Activated CD4-positive, alpha-beta T cell treated with anti-CD3 and anti-CD28 coated beads, Interleukin-2, Interleukin-6, amounts not matched to agents 100 ng/mL and 50 ng/mL, durations not matched to agents 16 hours and 8 hours (primary cell): ENCODE data around the gene MED17.
"Not testable (repeated sequence)": the region's sequence is repeated elsewhere in the genome, so short reads cannot be mapped to it uniquely, and the experiment has no call there.

ENCODE experiments used
- DNase-seq: peaks from one replicate; pipeline ENCODE4 v3.0.0-alpha.2; 2020

The MED17 gene

GRCh38 chr11:93784145-93784934, at the start of gene MED17:
TSS of gene MED17 (plus strand) at chr11:93784282. CDS start at chr11:93784514, 232 bp downstream.
- peak; percentile 95 for DNase-seq

GRCh38 chr11:93734427-93735222, 49.5 kb upstream of the MED17 start:
- no peak for DNase-seq

GRCh38 chr11:93735627-93736026, 48.5 kb upstream of the MED17 start:
- DNase-seq, result no peak

GRCh38 chr11:93736129-93736528, 48.0 kb upstream of the MED17 start:
- DNase-seq, result no peak

- peak; percentile 69 for DNase-seq
Observed at GRCh38 chr11:93737904-93738612, 46.0 kb upstream of the MED17 start.

- DNase-seq, result no peak
Observed at GRCh38 chr11:93738647-93739081, 45.4 kb upstream of the MED17 start.

- DNase-seq, result peak; percentile 70
Observed at GRCh38 chr11:93740031-93740729, 43.9 kb upstream of the MED17 start.

GRCh38 chr11:93740730-93741093, 43.4 kb upstream of the MED17 start:
- DNase-seq, result peak; percentile 75

- peak; percentile 99 for DNase-seq
Observed at GRCh38 chr11:93741094-93741881, 42.8 kb upstream of the MED17 start, which contains the start of the genes C11orf54 and TAF1D. TSS of gene C11orf54 (plus strand) at chr11:93741672. CDS start at chr11:93747394, 5,722 bp downstream. TSS of gene TAF1D (minus strand) at chr11:93741495. CDS start at chr11:93739304, 2,191 bp downstream.

- no peak for DNase-seq
Observed at GRCh38 chr11:93741882-93742226, 42.2 kb upstream of the MED17 start.

GRCh38 chr11:93743291-93743690, 40.8 kb upstream of the MED17 start:
- DNase-seq, result no peak

- no peak for DNase-seq
Observed at GRCh38 chr11:93744669-93745004, 39.4 kb upstream of the MED17 start.

GRCh38 chr11:93745005-93745755, 38.9 kb upstream of the MED17 start:
- DNase-seq, result not testable (repeated sequence)

- DNase-seq, result no peak
Observed at GRCh38 chr11:93746101-93746500, 38.0 kb upstream of the MED17 start.

- no peak for DNase-seq
Observed at GRCh38 chr11:93747122-93747521, 37.0 kb upstream of the MED17 start.

- DNase-seq, result no peak
Observed at GRCh38 chr11:93751001-93751400, 33.1 kb upstream of the MED17 start.

- no peak for DNase-seq
Observed at GRCh38 chr11:93753241-93753640, 30.8 kb upstream of the MED17 start.

- DNase-seq, result no peak
Observed at GRCh38 chr11:93756748-93757147, 27.3 kb upstream of the MED17 start.

GRCh38 chr11:93757301-93757700, 26.8 kb upstream of the MED17 start:
- DNase-seq, result no peak

- no peak for DNase-seq
Observed at GRCh38 chr11:93757924-93758865, 25.9 kb upstream of the MED17 start.
